ENCODE data around the gene GARIN5B. TPM values are rescaled to one million over a fixed set of nuclear protein-coding genes. Genes with fewer than 3 reads are reported as not detected.
A peak's percentile ranks its signal among the peaks of the same experiment; 100 is the strongest.

GARIN5B gene
- total RNA-seq, 1 experiment from 2014 or later: not detected

DNA sequence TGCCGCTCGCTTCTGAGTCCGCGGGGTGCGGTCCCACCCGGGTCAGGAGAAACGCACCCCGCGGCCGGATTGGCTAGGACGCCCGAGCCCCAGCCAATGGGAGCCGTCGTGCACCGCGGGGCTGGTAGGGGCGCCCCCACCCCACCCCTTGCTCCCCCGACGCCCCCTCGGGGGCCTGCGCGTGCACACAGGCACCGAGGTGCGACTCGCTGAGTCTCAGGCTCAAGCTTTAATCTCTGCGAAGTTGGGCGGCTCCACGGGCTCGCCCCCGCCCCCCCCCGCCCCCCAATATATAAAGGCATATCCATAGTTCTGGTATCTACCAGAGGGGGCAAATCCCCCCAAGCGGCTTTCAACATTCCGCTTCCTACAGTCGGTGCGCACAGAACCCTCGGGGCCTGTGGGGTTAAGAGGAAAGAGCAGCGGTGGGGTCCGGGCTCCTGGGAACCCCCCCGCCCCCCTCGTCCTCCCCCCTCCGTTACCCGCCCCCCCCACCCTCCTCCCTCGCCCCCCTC is 8.3 kb downstream of the GARIN5B start, which contains the start of gene COX6B2:
Gene COX6B2 (minus strand): TSS at position 22 of the 515 bp plus-strand sequence. CDS start 198 bp downstream, outside the sequence.
- ChIA-PET POLR2A (ENCODE audit: low non-redundant PET) (no interaction called here), CTCF (interaction anchor here (0.6 kb wide), 1 partner anchor 198 kb away, joined by 11 read pairs; no protein-coding TSS in a partner anchor)
- peaks cover 6% of the 10 kb centered on the region for H3K4me1 ChIP-seq (ENCODE audit: insufficient read depth, low read length, poor library complexity, severe bottlenecking)
- intact Hi-C loops (cut with micrococcal nuclease; ENCODE audit: unreplicated experiment): no loop called here
- H3K27me3 ChIP-seq (replicated peaks; ENCODE audit: insufficient read depth, low read depth, low read length, poor library complexity): peaks cover 32% of the 10 kb centered on the region
- H3K27ac ChIP-seq (ENCODE audit: low read depth, low read length, poor library complexity, severe bottlenecking): no peak within 1 kb of the TSS
- TF ChIP-seq EZH2 (IDR thresholded peaks at IDR 0.05; ENCODE audit: borderline replicate concordance, low read depth, low read length, poor library complexity, severe bottlenecking): no peak
- TF ChIP-seq, protein P1, sequence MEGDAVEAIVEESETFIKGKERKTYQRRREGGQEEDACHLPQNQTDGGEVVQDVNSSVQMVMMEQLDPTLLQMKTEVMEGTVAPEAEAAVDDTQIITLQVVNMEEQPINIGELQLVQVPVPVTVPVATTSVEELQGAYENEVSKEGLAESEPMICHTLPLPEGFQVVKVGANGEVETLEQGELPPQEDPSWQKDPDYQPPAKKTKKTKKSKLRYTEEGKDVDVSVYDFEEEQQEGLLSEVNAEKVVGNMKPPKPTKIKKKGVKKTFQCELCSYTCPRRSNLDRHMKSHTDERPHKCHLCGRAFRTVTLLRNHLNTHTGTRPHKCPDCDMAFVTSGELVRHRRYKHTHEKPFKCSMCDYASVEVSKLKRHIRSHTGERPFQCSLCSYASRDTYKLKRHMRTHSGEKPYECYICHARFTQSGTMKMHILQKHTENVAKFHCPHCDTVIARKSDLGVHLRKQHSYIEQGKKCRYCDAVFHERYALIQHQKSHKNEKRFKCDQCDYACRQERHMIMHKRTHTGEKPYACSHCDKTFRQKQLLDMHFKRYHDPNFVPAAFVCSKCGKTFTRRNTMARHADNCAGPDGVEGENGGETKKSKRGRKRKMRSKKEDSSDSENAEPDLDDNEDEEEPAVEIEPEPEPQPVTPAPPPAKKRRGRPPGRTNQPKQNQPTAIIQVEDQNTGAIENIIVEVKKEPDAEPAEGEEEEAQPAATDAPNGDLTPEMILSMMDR (conservative IDR thresholded peaks at IDR 0.05; ENCODE audit: low read depth, low read length): no peak
- BruUV-seq (replicated peaks): no TSS peak
- H3K9me3 ChIP-seq (ENCODE audit: low read depth, low read length, poor library complexity, severe bottlenecking): no peaks in the 10 kb centered on the region
- H3K4me3 ChIP-seq (ENCODE audit: low read depth, low read length, poor library complexity, severe bottlenecking): peak within 1 kb of the TSS; percentile 56
- no peak for DNase-seq (ENCODE audit: low spot score)
- no peaks in the 10 kb centered on the region for H3K36me3 ChIP-seq (ENCODE audit: insufficient read depth, low read length, poor library complexity, severe bottlenecking)

DNA sequence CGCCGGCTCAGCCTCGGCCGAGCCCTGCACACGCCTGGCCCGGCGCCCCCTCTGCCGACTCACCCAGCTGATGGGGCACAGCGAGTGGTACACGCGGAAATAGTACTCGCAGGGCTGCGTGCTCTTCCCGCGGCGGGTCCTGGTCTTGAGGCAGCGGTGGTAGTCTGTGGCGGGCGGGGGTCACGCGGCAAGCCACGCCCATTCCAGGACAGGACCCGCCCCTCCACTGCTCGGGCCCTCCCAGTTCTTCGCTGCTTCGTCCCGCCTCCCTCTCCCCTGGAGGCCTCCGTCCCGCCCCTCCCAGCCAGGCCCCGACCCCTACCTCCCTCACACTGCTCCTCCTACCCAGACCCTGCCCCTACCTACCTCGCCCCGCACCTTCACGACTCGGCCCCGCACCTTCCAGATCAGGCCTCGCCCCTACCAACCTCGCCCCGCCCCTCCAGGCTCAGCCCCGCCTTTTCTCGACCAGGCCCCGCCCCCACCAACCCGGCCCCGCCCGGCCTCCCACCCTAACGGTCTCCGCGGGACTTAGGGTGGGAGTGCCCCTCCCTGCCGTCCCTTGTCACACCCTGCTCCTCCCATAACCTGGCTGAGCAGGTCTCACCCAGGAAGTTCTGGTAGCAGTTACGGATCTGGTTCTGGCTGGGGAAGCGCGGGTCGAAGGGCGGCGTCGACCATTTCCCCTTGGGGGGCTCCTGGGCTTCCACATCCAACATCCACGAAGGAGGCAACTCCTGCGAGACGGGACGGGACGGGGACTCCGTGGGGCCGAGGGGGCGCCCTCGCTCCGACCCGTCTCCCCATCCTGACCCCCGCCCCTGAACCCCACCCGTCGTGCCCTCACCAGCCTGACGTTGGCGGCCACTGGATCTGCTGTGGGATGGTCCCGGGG is 9.0 kb downstream of the GARIN5B start:
- DNase-seq (ENCODE audit: low spot score): peak; percentile 73
- intact Hi-C loops (cut with micrococcal nuclease; ENCODE audit: unreplicated experiment): no loop called here
- no peak for TF ChIP-seq EZH2 (IDR thresholded peaks at IDR 0.05; ENCODE audit: borderline replicate concordance, low read depth, low read length, poor library complexity, severe bottlenecking)
- ChIA-PET POLR2A (ENCODE audit: low non-redundant PET) (interaction anchor here (0.7 kb wide), 1 partner anchor 15 kb away, joined by 3 read pairs; no protein-coding TSS in a partner anchor), CTCF (interaction anchor here (0.6 kb wide), 1 partner anchor 197 kb away, joined by 11 read pairs; no protein-coding TSS in a partner anchor)
- Histone ChIP-seq H3K4me3 (ENCODE audit: low read depth, low read length, poor library complexity, severe bottlenecking) (peak overlapping the region; percentile 56), H3K27ac (ENCODE audit: low read depth, low read length, poor library complexity, severe bottlenecking) (no peak overlapping the region), H3K36me3 (ENCODE audit: insufficient read depth, low read length, poor library complexity, severe bottlenecking) (no peaks in the 10 kb centered on the region), H3K27me3 (replicated peaks; ENCODE audit: insufficient read depth, low read depth, low read length, poor library complexity) (peaks cover 32% of the 10 kb centered on the region), H3K9me3 (ENCODE audit: low read depth, low read length, poor library complexity, severe bottlenecking) (no peaks in the 10 kb centered on the region), H3K4me1 (ENCODE audit: insufficient read depth, low read length, poor library complexity, severe bottlenecking) (peaks cover 6% of the 10 kb centered on the region)
- BruUV-seq (replicated peaks): no TSS peak

GRCh38 chr19:55353356-55353802 is 9.7 kb downstream of the GARIN5B start:
- ChIA-PET POLR2A (ENCODE audit: low non-redundant PET) (interaction anchor here (0.7 kb wide), 1 partner anchor 14 kb away, joined by 3 read pairs; no protein-coding TSS in a partner anchor), CTCF (no interaction called here)
- Histone ChIP-seq H3K4me3 (ENCODE audit: low read depth, low read length, poor library complexity, severe bottlenecking) (peak overlapping the region; percentile 56), H3K9me3 (ENCODE audit: low read depth, low read length, poor library complexity, severe bottlenecking) (no peaks in the 10 kb centered on the region), H3K27me3 (replicated peaks; ENCODE audit: insufficient read depth, low read depth, low read length, poor library complexity) (peaks cover 32% of the 10 kb centered on the region), H3K36me3 (ENCODE audit: insufficient read depth, low read length, poor library complexity, severe bottlenecking) (no peaks in the 10 kb centered on the region), H3K4me1 (ENCODE audit: insufficient read depth, low read length, poor library complexity, severe bottlenecking) (peaks cover 7% of the 10 kb centered on the region), H3K27ac (ENCODE audit: low read depth, low read length, poor library complexity, severe bottlenecking) (no peak overlapping the region)
- no peak for TF ChIP-seq EZH2 (IDR thresholded peaks at IDR 0.05; ENCODE audit: borderline replicate concordance, low read depth, low read length, poor library complexity, severe bottlenecking)
- TF ChIP-seq, protein P1 (conservative IDR thresholded peaks at IDR 0.05; ENCODE audit: low read depth, low read length): no peak
- intact Hi-C loops (cut with micrococcal nuclease; ENCODE audit: unreplicated experiment): no loop called here
- DNase-seq (ENCODE audit: low spot score): no peak
- BruUV-seq (replicated peaks): no TSS peak
